Neural cell (in vitro differentiated cells): ENCODE results near the gene SUMO1. TPM values are rescaled to one million over a fixed set of nuclear protein-coding genes. Genes with fewer than 3 reads are reported as not detected.

ENCODE experiments used
- H2AFZ ChIP-seq: fragments of 200-600, 300-800 bp; sonication (generic), shearing (Covaris generic); 2 replicates; pipeline ENCODE4 v1.6.0; 2014; ENCODE audit warnings: low read depth, mild to moderate bottlenecking, antibody characterized with exemption, low read length, moderate library complexity
- H3F3A ChIP-seq: fragments of 200-600 bp; shearing (Covaris generic); 2 replicates; pipeline ENCODE4 v1.6.1; 2016; ENCODE audit warnings: mild to moderate bottlenecking, moderate library complexity, mixed read lengths, antibody characterized with exemption, low read length; ENCODE audit not compliant: insufficient read depth, poor library complexity, severe bottlenecking
- H3K27ac ChIP-seq: fragments of 200-600, 300-800 bp; sonication (generic), shearing (Covaris generic); 2 replicates; pipeline ENCODE4 v1.5.1; 2014; ENCODE audit warnings: mild to moderate bottlenecking, low read length, moderate library complexity
- H3K27me3 ChIP-seq: fragments of 300-800, 200-600 bp; sonication (generic), shearing (Covaris generic); 2 replicates; pipeline ENCODE4 v1.6.0; 2014; ENCODE audit warnings: mild to moderate bottlenecking, low read depth, low read length, moderate library complexity; ENCODE audit not compliant: insufficient read depth
- H3K36me3 ChIP-seq: fragments of 300-800, 200-600 bp; sonication (generic), shearing (Covaris generic); 2 replicates; pipeline ENCODE4 v1.5.1; 2014; ENCODE audit warnings: mild to moderate bottlenecking, antibody characterized with exemption, low read length, moderate library complexity; ENCODE audit not compliant: insufficient read depth
- H3K4me2 ChIP-seq: fragments of 300-800, 200-600 bp; sonication (generic), shearing (Covaris generic); 2 replicates; pipeline ENCODE4 v1.6.0; 2014; ENCODE audit warnings: mild to moderate bottlenecking, low read length
- H3K4me3 ChIP-seq: fragments of 300-800, 200-600 bp; sonication (generic), shearing (Covaris generic); 2 replicates; pipeline ENCODE4 v1.5.1; 2014; ENCODE audit warnings: mild to moderate bottlenecking, low read length, moderate library complexity
- H3K79me2 ChIP-seq: fragments of 200-600 bp; shearing (Covaris generic); replicated peaks from 2 replicates; pipeline ENCODE4 v1.6.0; 2014; ENCODE audit warnings: mild to moderate bottlenecking, low read length, moderate library complexity; ENCODE audit not compliant: insufficient read depth
- H3K9ac ChIP-seq: fragments of 300-800, 200-600 bp; sonication (generic), shearing (Covaris generic); 2 replicates; pipeline ENCODE4 v1.6.1; 2016; ENCODE audit warnings: mild to moderate bottlenecking, low read length, mixed read lengths
- H3K9me2 ChIP-seq: fragments of 200-600 bp; shearing (Covaris generic); 2 replicates; pipeline ENCODE4 v1.6.1; 2016; ENCODE audit warnings: mild to moderate bottlenecking, low read length, mixed read lengths; ENCODE audit not compliant: insufficient read depth
- H3K9me3 ChIP-seq: fragments of 200-600, 300-800 bp; sonication (generic), shearing (Covaris generic); 2 replicates; pipeline ENCODE4 v1.6.1; 2016; ENCODE audit warnings: mild to moderate bottlenecking, mixed run types, low read length, moderate library complexity, mixed read lengths
- H4K20me1 ChIP-seq: fragments of 200-600 bp; shearing (Covaris generic); 2 replicates; pipeline ENCODE4 v1.6.1; 2016; ENCODE audit warnings: mild to moderate bottlenecking, mixed run types; ENCODE audit not compliant: insufficient read depth
- CTCF ChIP-seq: fragments of 450-650 bp; IDR thresholded peaks from 2 replicates; pipeline ENCODE4 v1.5.1; 2014; ENCODE audit warnings: antibody characterized with exemption, mild to moderate bottlenecking, moderate library complexity; ENCODE audit not compliant: poor library complexity, severe bottlenecking
- EP300 ChIP-seq: fragments of 450-650 bp; conservative IDR thresholded peaks from 2 replicates; pipeline ENCODE4 v1.6.1; 2014; ENCODE audit warnings: antibody characterized with exemption, mild to moderate bottlenecking, moderate library complexity; ENCODE audit not compliant: poor library complexity, severe bottlenecking
- EZH2 ChIP-seq: fragments of 200-600, 300-800 bp; shearing (Covaris generic), sonication (generic); IDR thresholded peaks from 2 replicates; pipeline ENCODE4 v1.6.1; 2014; ENCODE audit warnings: antibody characterized with exemption, low read length, borderline replicate concordance, mild to moderate bottlenecking; ENCODE audit not compliant: insufficient read depth, poor library complexity, severe bottlenecking
- MXI1 ChIP-seq: fragments of 450-650 bp; conservative IDR thresholded peaks from 2 replicates; pipeline ENCODE4 v1.6.1; 2014; ENCODE audit warnings: antibody characterized with exemption, mild to moderate bottlenecking; ENCODE audit not compliant: poor library complexity, severe bottlenecking
- POLR2AphosphoS5 ChIP-seq: IDR thresholded peaks from 2 replicates; pipeline ENCODE4 v1.6.1; 2012
- RAD21 ChIP-seq: fragments of 450-650 bp; conservative IDR thresholded peaks from 2 replicates; pipeline ENCODE4 v1.6.1; 2014; ENCODE audit warnings: antibody characterized with exemption, mild to moderate bottlenecking, moderate library complexity
- SMC3 ChIP-seq: fragments of 450-650 bp; conservative IDR thresholded peaks from 2 replicates; pipeline ENCODE4 v1.6.1; 2014; ENCODE audit warnings: antibody characterized with exemption, mild to moderate bottlenecking, moderate library complexity; ENCODE audit not compliant: poor library complexity
- TAF1 ChIP-seq: IDR thresholded peaks from 2 replicates; pipeline ENCODE4 v1.6.1; 2012; ENCODE audit warnings: low read depth
- polyA plus RNA-seq: library from polyadenylated mRNA; depleted of rRNA; stranded (reverse); fragments of >200 nt; gene quantifications from 2 replicates; pipeline ENCODE4 v1.2.3, GENCODE V29; 2014
- TF ChIP-seq, protein P1 (sequence below): IDR thresholded peaks from 2 replicates; pipeline ENCODE4 v1.6.1; 2012; ENCODE audit warnings: borderline replicate concordance

SUMO1 gene
- polyA plus RNA-seq, 1 donor from 2014 or later, result 365 TPM

GRCh38 chr2:202184557-202184956 is 53.8 kb downstream of the SUMO1 start:
- Histone ChIP-seq H3K79me2 (no peaks in the 10 kb centered on the region), H3K4me3 (no peak overlapping the region), H2AFZ (no peak overlapping the region), H3K36me3 (no peaks in the 10 kb centered on the region), H3K9me2 (no peaks in the 10 kb centered on the region), H3K9ac (no peak overlapping the region), H3K9me3 (no peaks in the 10 kb centered on the region), H4K20me1 (no peaks in the 10 kb centered on the region), H3K27ac (no peak overlapping the region), H3K4me2 (no peak overlapping the region), H3F3A (no peaks in the 10 kb centered on the region), H3K27me3 (no peaks in the 10 kb centered on the region)
- TF ChIP-seq SMC3, result no peak
- no peak for TF ChIP-seq MXI1
- no peak for TF ChIP-seq RAD21
- no peak for TF ChIP-seq TAF1

- H3K9ac ChIP-seq, result no peak overlapping the region
- no peaks in the 10 kb centered on the region for H3K36me3 ChIP-seq
- H2AFZ ChIP-seq, result no peak overlapping the region
- H3K9me2 ChIP-seq, result no peaks in the 10 kb centered on the region
- H3K9me3 ChIP-seq, result no peaks in the 10 kb centered on the region
- TF ChIP-seq MXI1 (no peak), EP300 (no peak), EZH2 (no peak), TAF1 (no peak), CTCF (peak; percentile 89), RAD21 (peak; percentile 94), POLR2AphosphoS5 (no peak), SMC3 (peak; percentile 96)
- TF ChIP-seq, protein P1, sequence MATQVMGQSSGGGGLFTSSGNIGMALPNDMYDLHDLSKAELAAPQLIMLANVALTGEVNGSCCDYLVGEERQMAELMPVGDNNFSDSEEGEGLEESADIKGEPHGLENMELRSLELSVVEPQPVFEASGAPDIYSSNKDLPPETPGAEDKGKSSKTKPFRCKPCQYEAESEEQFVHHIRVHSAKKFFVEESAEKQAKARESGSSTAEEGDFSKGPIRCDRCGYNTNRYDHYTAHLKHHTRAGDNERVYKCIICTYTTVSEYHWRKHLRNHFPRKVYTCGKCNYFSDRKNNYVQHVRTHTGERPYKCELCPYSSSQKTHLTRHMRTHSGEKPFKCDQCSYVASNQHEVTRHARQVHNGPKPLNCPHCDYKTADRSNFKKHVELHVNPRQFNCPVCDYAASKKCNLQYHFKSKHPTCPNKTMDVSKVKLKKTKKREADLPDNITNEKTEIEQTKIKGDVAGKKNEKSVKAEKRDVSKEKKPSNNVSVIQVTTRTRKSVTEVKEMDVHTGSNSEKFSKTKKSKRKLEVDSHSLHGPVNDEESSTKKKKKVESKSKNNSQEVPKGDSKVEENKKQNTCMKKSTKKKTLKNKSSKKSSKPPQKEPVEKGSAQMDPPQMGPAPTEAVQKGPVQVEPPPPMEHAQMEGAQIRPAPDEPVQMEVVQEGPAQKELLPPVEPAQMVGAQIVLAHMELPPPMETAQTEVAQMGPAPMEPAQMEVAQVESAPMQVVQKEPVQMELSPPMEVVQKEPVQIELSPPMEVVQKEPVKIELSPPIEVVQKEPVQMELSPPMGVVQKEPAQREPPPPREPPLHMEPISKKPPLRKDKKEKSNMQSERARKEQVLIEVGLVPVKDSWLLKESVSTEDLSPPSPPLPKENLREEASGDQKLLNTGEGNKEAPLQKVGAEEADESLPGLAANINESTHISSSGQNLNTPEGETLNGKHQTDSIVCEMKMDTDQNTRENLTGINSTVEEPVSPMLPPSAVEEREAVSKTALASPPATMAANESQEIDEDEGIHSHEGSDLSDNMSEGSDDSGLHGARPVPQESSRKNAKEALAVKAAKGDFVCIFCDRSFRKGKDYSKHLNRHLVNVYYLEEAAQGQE, result no peak
- no peaks in the 10 kb centered on the region for H4K20me1 ChIP-seq
- H3K4me2 ChIP-seq, result no peak overlapping the region
- H3K27me3 ChIP-seq, result no peaks in the 10 kb centered on the region
- H3K79me2 ChIP-seq, result no peaks in the 10 kb centered on the region
- H3K27ac ChIP-seq, result no peak overlapping the region
- H3K4me3 ChIP-seq, result no peak overlapping the region
- no peaks in the 10 kb centered on the region for H3F3A ChIP-seq
Measured at GRCh38 chr2:202178346-202178958, 59.9 kb downstream of the SUMO1 start.
